Measurements from ENCODE around the gene ACOT8. TPM values are rescaled to one million over a fixed set of nuclear protein-coding genes. Genes with fewer than 3 reads are reported as not detected.

Gene ACOT8
- total and polyA plus RNA-seq, 2 of the 8 experiments (the other 6 are each of a cell fraction or from before 2014, with no cell fraction given), result 37.6 to 88.8 TPM

DNA sequence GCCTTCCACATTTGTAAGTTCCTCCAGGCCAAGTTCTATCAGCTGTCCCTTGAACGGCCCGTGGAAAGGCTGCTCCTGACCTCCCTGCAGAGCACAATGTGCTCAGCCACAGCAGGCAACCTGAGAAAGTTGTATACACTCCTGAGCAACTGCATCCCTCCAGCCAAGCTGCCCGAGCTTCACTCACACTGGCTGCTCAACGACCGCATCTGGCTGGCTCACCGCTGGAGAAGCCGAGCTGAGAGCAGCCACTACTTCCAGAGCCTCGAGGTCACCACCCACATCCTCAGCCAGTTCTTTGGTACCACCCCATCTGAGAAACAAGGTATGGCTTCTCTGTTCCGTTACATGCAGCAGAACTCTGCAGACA lies 25.9 kb upstream of the ACOT8 start (continued):
- no peak for TF ChIP-seq CEBPB (IDR thresholded peaks at IDR 0.05; ENCODE audit: low read depth, low read length)
- no peak for TF ChIP-seq BACH1 (IDR thresholded peaks at IDR 0.05; ENCODE audit: low read length)
- no peak for TF ChIP-seq RBBP5 (IDR thresholded peaks at IDR 0.05; ENCODE audit: borderline replicate concordance, low read depth, low read length)
- TF ChIP-seq BRCA1 (IDR thresholded peaks at IDR 0.05; ENCODE audit: low read depth, low read length), result no peak
- no peak for TF ChIP-seq SP2 (IDR thresholded peaks at IDR 0.05; ENCODE audit: low read length)

Data from H1 (cell line).